CD4-positive, alpha-beta T cell treated with Interleukin-17A for 4 hours (primary cell): Measurements from ENCODE around the gene COMMD6.

Experiments used
- DNase-seq: peaks from one replicate; pipeline ENCODE4 v3.0.0-alpha.2; 2020; ENCODE audit warnings: mixed read lengths

COMMD6 gene

GRCh38 chr13:75521956-75522355 is 15.7 kb downstream of the COMMD6 start:
- DNase-seq: no peak

- no peak for DNase-seq
Measured at GRCh38 chr13:75518439-75519088, 19.1 kb downstream of the COMMD6 start.

GRCh38 chr13:75514080-75514995 is 23.3 kb downstream of the COMMD6 start:
- DNase-seq: no peak

GRCh38 chr13:75513271-75513670 is 24.4 kb downstream of the COMMD6 start:
- DNase-seq: no peak

GRCh38 chr13:75512253-75512652 is 25.4 kb downstream of the COMMD6 start:
- DNase-seq: no peak

- no peak for DNase-seq
Measured at GRCh38 chr13:75511051-75511625, 26.5 kb downstream of the COMMD6 start.

GRCh38 chr13:75508002-75508548 is 29.6 kb downstream of the COMMD6 start:
- no peak for DNase-seq

GRCh38 chr13:75507027-75508001 is 30.3 kb downstream of the COMMD6 start:
- DNase-seq: no peak

GRCh38 chr13:75506018-75506417 is 31.6 kb downstream of the COMMD6 start:
- no peak for DNase-seq

- DNase-seq: no peak
Measured at GRCh38 chr13:75505327-75505726, 32.3 kb downstream of the COMMD6 start.

GRCh38 chr13:75495938-75496337 is 41.7 kb downstream of the COMMD6 start:
- no peak for DNase-seq

- no peak for DNase-seq
Measured at GRCh38 chr13:75494491-75494890, 43.1 kb downstream of the COMMD6 start.

GRCh38 chr13:75493156-75493555 is 44.5 kb downstream of the COMMD6 start:
- no peak for DNase-seq

GRCh38 chr13:75492389-75492788 is 45.3 kb downstream of the COMMD6 start:
- DNase-seq: no peak

- DNase-seq: no peak
Measured at GRCh38 chr13:75491376-75491775, 46.3 kb downstream of the COMMD6 start.

GRCh38 chr13:75489502-75490263 is 48.0 kb downstream of the COMMD6 start:
- DNase-seq: no peak

- DNase-seq: no peak
Measured at GRCh38 chr13:75486146-75487062, 51.2 kb downstream of the COMMD6 start.

- DNase-seq: no peak
Measured at GRCh38 chr13:75485286-75486062, 52.2 kb downstream of the COMMD6 start.

- no peak for DNase-seq
Measured at GRCh38 chr13:75482820-75483079, 54.9 kb downstream of the COMMD6 start.
